ENCODE data around the gene MBP. TPM values are rescaled to one million over a fixed set of nuclear protein-coding genes. Genes with fewer than 3 reads are reported as not detected.

Gene MBP
- total and polyA plus RNA-seq, 2 donors (not counting 3 experiments of a cell fraction or from before 2014, with no cell fraction given): 1.7 to 2.3 TPM

- intact Hi-C loops (cut with micrococcal nuclease): loop anchor here (5.0 kb wide), 2 partner anchors 100 to 130 kb away; partner anchors contain the start of gene MBP
- H3K9ac ChIP-seq (replicated peaks; ENCODE audit: extremely low read depth, insufficient read depth, low read length): no peak overlapping the region
- CTCF ChIA-PET: interaction anchor here (2.1 to 6.7 kb wide), 2 partner anchors 23 to 209 kb away, joined by 7 to 246 read pairs; no protein-coding TSS in a partner anchor
- no peak overlapping the region for H3K27ac ChIP-seq (ENCODE audit: insufficient read depth, low read depth, low read length)
- H3K27me3 ChIP-seq (ENCODE audit: control insufficient read depth in 2 of 2, insufficient read depth in 2 of 2, low read length in 2 of 2): peaks cover 0 to 3% of the 10 kb centered on the region in 2 experiments
- H3K4me3 ChIP-seq (replicated peaks in 1 of 3; ENCODE audit: insufficient read depth in 1 of 3, low read depth in 1 of 3, low read length in 3 of 3): no peak overlapping the region
- dilution Hi-C loops (cut with MboI; ENCODE audit: extremely low pct_ligation_motif_present, low sequenced_read_pairs): no loop called here
- TF ChIP-seq EZH2 (IDR thresholded peaks at IDR 0.05; ENCODE audit: borderline replicate concordance, low read depth, low read length, severe bottlenecking): no peak
- TF ChIP-seq, protein P1, sequence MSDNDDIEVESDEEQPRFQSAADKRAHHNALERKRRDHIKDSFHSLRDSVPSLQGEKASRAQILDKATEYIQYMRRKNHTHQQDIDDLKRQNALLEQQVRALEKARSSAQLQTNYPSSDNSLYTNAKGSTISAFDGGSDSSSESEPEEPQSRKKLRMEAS (IDR thresholded peaks at IDR 0.05; ENCODE audit: insufficient read depth, insufficient read length): no peak
- no peak for TF ChIP-seq FOS (IDR thresholded peaks at IDR 0.05; ENCODE audit: borderline replicate concordance, insufficient read depth, low read length)
- no peak for TF ChIP-seq POLR2A (IDR thresholded peaks at IDR 0.05; ENCODE audit: low read depth, low read length)
- no peak for TF ChIP-seq MYC (IDR thresholded peaks at IDR 0.05; ENCODE audit: low read depth, low read length)
- no peak for TF ChIP-seq POLR2AphosphoS5 (IDR thresholded peaks at IDR 0.05; ENCODE audit: insufficient read depth, low read depth, low read length)
- TF ChIP-seq JUN (IDR thresholded peaks at IDR 0.05; ENCODE audit: borderline replicate concordance, insufficient read depth, insufficient read length, low read depth): no peak
- TF ChIP-seq, protein P2, sequence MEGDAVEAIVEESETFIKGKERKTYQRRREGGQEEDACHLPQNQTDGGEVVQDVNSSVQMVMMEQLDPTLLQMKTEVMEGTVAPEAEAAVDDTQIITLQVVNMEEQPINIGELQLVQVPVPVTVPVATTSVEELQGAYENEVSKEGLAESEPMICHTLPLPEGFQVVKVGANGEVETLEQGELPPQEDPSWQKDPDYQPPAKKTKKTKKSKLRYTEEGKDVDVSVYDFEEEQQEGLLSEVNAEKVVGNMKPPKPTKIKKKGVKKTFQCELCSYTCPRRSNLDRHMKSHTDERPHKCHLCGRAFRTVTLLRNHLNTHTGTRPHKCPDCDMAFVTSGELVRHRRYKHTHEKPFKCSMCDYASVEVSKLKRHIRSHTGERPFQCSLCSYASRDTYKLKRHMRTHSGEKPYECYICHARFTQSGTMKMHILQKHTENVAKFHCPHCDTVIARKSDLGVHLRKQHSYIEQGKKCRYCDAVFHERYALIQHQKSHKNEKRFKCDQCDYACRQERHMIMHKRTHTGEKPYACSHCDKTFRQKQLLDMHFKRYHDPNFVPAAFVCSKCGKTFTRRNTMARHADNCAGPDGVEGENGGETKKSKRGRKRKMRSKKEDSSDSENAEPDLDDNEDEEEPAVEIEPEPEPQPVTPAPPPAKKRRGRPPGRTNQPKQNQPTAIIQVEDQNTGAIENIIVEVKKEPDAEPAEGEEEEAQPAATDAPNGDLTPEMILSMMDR (IDR thresholded peaks at IDR 0.05; ENCODE audit: extremely low read depth in 1 of 2, insufficient read depth in 1 of 2, low read depth in 1 of 2, low read length in 2 of 2): no peak
- TF ChIP-seq GATA2 (IDR thresholded peaks at IDR 0.05; ENCODE audit: insufficient read depth, insufficient read length, low read depth, low read length): no peak
- no peak overlapping the region for H3K4me2 ChIP-seq (ENCODE audit: insufficient read depth, low read length)
- H3K4me1 ChIP-seq (ENCODE audit: control insufficient read depth, extremely low read depth, insufficient read depth, low read length): no peaks in the 10 kb centered on the region
- BruUV-seq (replicated peaks): no TSS peak
- no peaks in the 10 kb centered on the region for H3K36me3 ChIP-seq (ENCODE audit: control insufficient read depth in 2 of 2, extremely low read depth in 1 of 2, insufficient read depth in 2 of 2, low read length in 2 of 2)
- H3K79me2 ChIP-seq (ENCODE audit: control insufficient read depth, insufficient read depth, low read length): no peaks in the 10 kb centered on the region
- H3K9me3 ChIP-seq (replicated peaks; ENCODE audit: control insufficient read depth, insufficient read depth, low read length): no peaks in the 10 kb centered on the region
- FAIRE-seq (no peak), DNase-seq (ENCODE audit: low read depth, low spot score) (no peak)
- POLR2A ChIA-PET: no interaction called here
- H4K20me1 ChIP-seq (replicated peaks; ENCODE audit: control insufficient read depth, extremely low read depth, insufficient read depth, low read length): no peaks in the 10 kb centered on the region
- no peak overlapping the region for H2AFZ ChIP-seq (ENCODE audit: low read depth, low read length)
- H3K9me1 ChIP-seq (replicated peaks; ENCODE audit: control insufficient read depth, extremely low read depth, insufficient read depth, low read length): no peaks in the 10 kb centered on the region
Observed at GRCh38 chr18:77001979-77002378, 130.6 kb downstream of the MBP start.

All from endothelial cell of umbilical vein (primary cell).